ENCODE results near the gene COL10A1. TPM values are rescaled to one million over a fixed set of nuclear protein-coding genes. Genes with fewer than 3 reads are reported as not detected.

Gene COL10A1
- total RNA-seq, 1 donor: 4.3 TPM

GRCh38 chr6:116152620-116153019 is 26.7 kb upstream of the COL10A1 start:
- DNase-seq (ENCODE audit: low read depth): peak; percentile 27
- no peak overlapping the region for H3K4me3 ChIP-seq (ENCODE audit: low read depth, low read length)
- TF ChIP-seq CTCF (IDR thresholded peaks at IDR 0.05; ENCODE audit: insufficient read depth, low read depth, low read length): no peak

- TF ChIP-seq CTCF (IDR thresholded peaks at IDR 0.05; ENCODE audit: insufficient read depth, low read depth, low read length): no peak
- DNase-seq (ENCODE audit: low read depth): no peak
- no peak overlapping the region for H3K4me3 ChIP-seq (ENCODE audit: low read depth, low read length)
These were observed 20.1 kb upstream of the COL10A1 start for GRCh38 chr6:116145803-116146675.

DNA sequence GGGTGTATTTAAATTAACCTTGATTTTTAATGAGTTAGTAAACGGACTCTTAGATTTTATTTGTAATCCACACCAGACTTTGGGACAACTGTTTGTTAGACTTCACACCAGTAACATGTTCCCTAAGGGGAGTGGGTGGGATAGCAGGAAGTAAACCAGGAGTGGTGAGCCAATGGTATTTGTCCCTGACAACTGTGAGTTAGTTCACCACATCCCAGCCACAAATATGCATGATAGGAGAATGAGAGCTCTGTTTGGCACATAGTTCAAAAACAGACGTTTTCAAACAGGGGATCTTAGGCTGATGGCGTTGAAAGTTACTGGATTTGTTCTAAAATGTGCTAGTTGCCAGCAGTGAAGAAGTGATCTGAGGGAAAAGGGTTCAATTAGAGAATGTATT is 18.7 kb upstream of the COL10A1 start:
- TF ChIP-seq CTCF (IDR thresholded peaks at IDR 0.05; ENCODE audit: insufficient read depth, low read depth, low read length): no peak

DNA sequence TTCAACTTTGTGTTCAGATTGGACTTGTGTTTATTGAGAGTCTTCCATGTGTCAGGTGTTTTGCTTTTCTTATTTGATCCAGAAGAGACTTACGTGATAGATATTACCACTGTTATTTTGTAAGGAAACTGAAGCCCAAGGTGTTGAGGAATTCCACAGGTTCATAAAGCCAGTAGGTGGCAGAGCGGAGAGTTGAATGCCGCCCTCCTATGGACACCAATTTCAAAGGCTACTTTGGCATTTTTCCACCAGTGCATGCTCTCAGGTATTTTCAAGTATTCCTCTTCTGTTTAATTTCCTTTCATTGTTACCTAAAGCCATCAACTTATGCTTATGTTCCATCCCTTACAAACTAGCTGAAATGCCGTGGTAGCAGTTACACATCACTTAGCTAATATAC is 14.0 kb upstream of the COL10A1 start:
- TF ChIP-seq CTCF (IDR thresholded peaks at IDR 0.05; ENCODE audit: insufficient read depth, low read depth, low read length): no peak
- H3K4me3 ChIP-seq (ENCODE audit: low read depth, low read length): no peak overlapping the region
- no peak for DNase-seq (ENCODE audit: low read depth)

More for the DNA sequence above, 18.7 kb upstream of the COL10A1 start:
- H3K4me3 ChIP-seq (ENCODE audit: low read depth, low read length): no peak overlapping the region
- peak; percentile 72 for DNase-seq (ENCODE audit: low read depth)

DNA sequence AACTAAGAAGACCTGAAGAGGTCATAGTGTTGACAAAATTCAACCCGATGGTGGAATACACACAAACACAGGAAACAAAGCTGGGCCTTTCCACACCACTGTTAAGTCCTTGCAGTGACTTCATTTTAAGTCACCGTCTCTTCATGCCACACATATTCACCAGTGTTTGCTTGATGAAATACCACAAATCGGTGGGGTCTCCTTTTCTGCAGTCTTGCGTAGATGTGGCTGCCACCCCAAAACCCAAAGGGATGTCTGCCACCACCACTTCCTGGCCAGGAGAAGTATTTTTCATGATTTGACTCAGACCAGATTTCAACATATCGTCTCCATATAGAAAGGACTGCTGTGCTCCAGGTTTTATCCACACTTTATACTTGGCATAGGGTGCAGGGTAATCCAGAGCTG is 11.0 kb upstream of the COL10A1 start:
- DNase-seq (ENCODE audit: low read depth): no peak
- no peak for TF ChIP-seq CTCF (IDR thresholded peaks at IDR 0.05; ENCODE audit: insufficient read depth, low read depth, low read length)
- H3K4me3 ChIP-seq (ENCODE audit: low read depth, low read length): no peak overlapping the region

GRCh38 chr6:116136373-116136772 is 10.4 kb upstream of the COL10A1 start:
- no peak for DNase-seq (ENCODE audit: low read depth)
- H3K4me3 ChIP-seq (ENCODE audit: low read depth, low read length): no peak overlapping the region
- TF ChIP-seq CTCF (IDR thresholded peaks at IDR 0.05; ENCODE audit: insufficient read depth, low read depth, low read length): no peak

Data from fibroblast of villous mesenchyme (primary cell).